IMR-90 (cell line): Measurements from ENCODE around the gene GNAT1. TPM values are rescaled to one million over a fixed set of nuclear protein-coding genes. Genes with fewer than 3 reads are reported as not detected.

Experiments
- ATAC-seq: fragments of 200-7000 bp; cut with Tn5 transposase; 2 replicates; pipeline ENCODE4 v1.9.1; 2020; ENCODE audit warnings: low read depth, mild to moderate bottlenecking, moderate library complexity
- BruUV-seq: library from RNA; stranded (reverse); fragments of 400-500 nt; replicated peaks from 2 replicates; lab custom pipeline; 2021; lab: Mats Ljungman, UMichigan
- CTCF ChIA-PET: fragments of 300-600 bp; formaldehyde crosslinking; extraction: SDS; loops from one replicate; lab custom pipeline; 2021; ENCODE audit warnings: antibody characterized with exemption; lab: Yijun Ruan, JAX
- POLR2A ChIA-PET: fragments of 300-600 bp; sonication (Branson Sonifier 250); formaldehyde crosslinking; loops from one replicate; lab custom pipeline; 2022; ENCODE audit warnings: antibody characterized with exemption; ENCODE audit not compliant: unreplicated experiment; lab: Charles Lee
- DNase-seq: peaks from one replicate; pipeline ENCODE4 v3.0.0; 2013
- H2AFZ ChIP-seq: replicated peaks from 2 replicates; pipeline ENCODE3; 2013; ENCODE audit warnings: low read length, mild to moderate bottlenecking; ENCODE audit not compliant: poor library complexity
- H2AK5ac ChIP-seq: 2 replicates; pipeline ENCODE4 v1.6.1; 2013; ENCODE audit warnings: low read depth, low read length, inconsistent platforms
- H2AK9ac ChIP-seq: replicated peaks from 2 replicates; pipeline ENCODE3; 2013; ENCODE audit warnings: mild to moderate bottlenecking, low read depth, low read length, moderate library complexity; ENCODE audit not compliant: poor library complexity
- H2BK120ac ChIP-seq: 2 replicates; pipeline ENCODE4 v1.6.1; 2013; ENCODE audit warnings: low read depth, low read length, inconsistent platforms
- H2BK15ac ChIP-seq: 3 replicates; pipeline ENCODE4 v1.6.1; 2013; ENCODE audit warnings: low read depth, low read length, inconsistent platforms
- H2BK20ac ChIP-seq: 2 replicates; pipeline ENCODE4 v1.6.1; 2013; ENCODE audit warnings: low read depth, mild to moderate bottlenecking, inconsistent platforms, low read length, moderate library complexity
- H2BK5ac ChIP-seq: 2 replicates; pipeline ENCODE4 v1.6.1; 2013; ENCODE audit warnings: mild to moderate bottlenecking, low read depth, low read length, inconsistent platforms; ENCODE audit not compliant: poor library complexity, severe bottlenecking
- H3K14ac ChIP-seq: replicated peaks from 2 replicates; pipeline ENCODE4 v1.6.1; 2013; ENCODE audit warnings: low read depth, low read length, inconsistent platforms
- H3K18ac ChIP-seq: 2 replicates; pipeline ENCODE4 v1.6.1; 2013; ENCODE audit warnings: low read depth, low read length, control low read depth
- H3K23ac ChIP-seq: 2 replicates; pipeline ENCODE4 v1.6.1; 2013; ENCODE audit warnings: low read depth, low read length, inconsistent platforms
- H3K27ac ChIP-seq: 2 replicates; pipeline ENCODE4 v1.5.1; 2013; ENCODE audit warnings: mild to moderate bottlenecking, control low read depth, low read length; ENCODE audit not compliant: insufficient read depth
- H3K27me3 ChIP-seq: 2 replicates; pipeline ENCODE4 v1.6.1; 2013; ENCODE audit warnings: low read length; ENCODE audit not compliant: control insufficient read depth, insufficient read depth
- H3K36me3 ChIP-seq: 2 replicates; pipeline ENCODE4 v1.6.1; 2013; ENCODE audit warnings: low read length, mixed read lengths; ENCODE audit not compliant: control insufficient read depth, insufficient read depth
- H3K4ac ChIP-seq: 2 replicates; pipeline ENCODE4 v1.6.1; 2013; ENCODE audit warnings: low read depth, low read length, inconsistent platforms
- H3K4me1 ChIP-seq: 2 replicates; pipeline ENCODE4 v1.6.1; 2013; ENCODE audit warnings: low read length, mixed read lengths; ENCODE audit not compliant: control insufficient read depth, insufficient read depth
- H3K4me2 ChIP-seq: 2 replicates; pipeline ENCODE4 v1.6.1; 2013; ENCODE audit warnings: low read depth, mild to moderate bottlenecking, control low read depth, low read length, moderate library complexity
- H3K4me3 ChIP-seq: 2 replicates; pipeline ENCODE4 v1.5.1; 2013; ENCODE audit warnings: low read depth, mild to moderate bottlenecking, control low read depth, low read length, moderate library complexity; ENCODE audit not compliant: insufficient read depth
- H3K56ac ChIP-seq: 2 replicates; pipeline ENCODE4 v1.6.1; 2013; ENCODE audit warnings: low read length, inconsistent platforms; ENCODE audit not compliant: insufficient read depth; ENCODE audit errors: extremely low read depth
- H3K79me1 ChIP-seq, 2 experiments: 2 replicates each; pipeline ENCODE4 v1.6.1; 2013; ENCODE audit warnings: low read length in 2 of 2, inconsistent platforms in 1 of 2, low read depth in 1 of 2
- H3K9ac ChIP-seq: 2 replicates; pipeline ENCODE4 v1.6.1; 2013; ENCODE audit warnings: low read depth, low read length, control low read depth
- H3K9me1 ChIP-seq: 2 replicates; pipeline ENCODE4 v1.6.1; 2013; ENCODE audit warnings: low read length, inconsistent platforms; ENCODE audit not compliant: insufficient read depth
- H3K9me3 ChIP-seq: 2 replicates; pipeline ENCODE4 v1.6.1; 2013; ENCODE audit warnings: low read length; ENCODE audit not compliant: control insufficient read depth, insufficient read depth
- H4K20me1 ChIP-seq: 2 replicates; pipeline ENCODE4 v1.6.1; 2013; ENCODE audit warnings: low read length, inconsistent platforms; ENCODE audit not compliant: insufficient read depth
- H4K5ac ChIP-seq: 2 replicates; pipeline ENCODE4 v1.6.1; 2013; ENCODE audit warnings: mild to moderate bottlenecking, low read depth, low read length, control low read depth
- H4K8ac ChIP-seq, 2 experiments: 2 replicates each; pipeline ENCODE4 v1.6.1; 2013; ENCODE audit warnings: low read depth in 2 of 2, low read length in 2 of 2, control low read depth in 1 of 2, inconsistent platforms in 1 of 2
- H4K91ac ChIP-seq: 2 replicates; pipeline ENCODE4 v1.6.1; 2013; ENCODE audit warnings: low read depth, low read length, inconsistent platforms; ENCODE audit not compliant: insufficient read depth
- BHLHE40 ChIP-seq: fragments of 150-350 bp; IDR thresholded peaks from 2 replicates; pipeline ENCODE4 v1.6.1; 2016; ENCODE audit warnings: mild to moderate bottlenecking, low read depth, low read length
- CTCF ChIP-seq: conservative IDR thresholded peaks from 2 replicates; pipeline ENCODE4 v1.5.1; 2012; ENCODE audit warnings: mild to moderate bottlenecking, low read depth, low read length, improper control_type of control experiment
- ELK1 ChIP-seq: fragments of 150-350 bp; IDR thresholded peaks from 2 replicates; pipeline ENCODE4 v1.6.1; 2016; ENCODE audit warnings: low read depth, mild to moderate bottlenecking, low read length, moderate library complexity, borderline replicate concordance
- FOS ChIP-seq: fragments of 150-350 bp; IDR thresholded peaks from 2 replicates; pipeline ENCODE4 v1.6.1; 2016; ENCODE audit warnings: low read depth, low read length
- MAZ ChIP-seq: IDR thresholded peaks from 2 replicates; pipeline ENCODE4 v1.6.1; 2012; ENCODE audit warnings: low read depth, mild to moderate bottlenecking, low read length, improper control_type of control experiment, moderate library complexity, borderline replicate concordance
- NFE2L2 ChIP-seq: fragments of 150-350 bp; IDR thresholded peaks from 2 replicates; pipeline ENCODE4 v1.6.1; 2016; ENCODE audit warnings: low read depth, mild to moderate bottlenecking, low read length
- RAD21 ChIP-seq: IDR thresholded peaks from 2 replicates; pipeline ENCODE4 v1.6.1; 2012; ENCODE audit warnings: low read length, improper control_type of control experiment
- RFX5 ChIP-seq: IDR thresholded peaks from 2 replicates; pipeline ENCODE4 v1.8.0; 2012; ENCODE audit warnings: low read depth, mild to moderate bottlenecking, low read length, moderate library complexity
- WGBS, 2 experiments: methylation state at CpG; one replicate each; pipeline versions ENCODE4 v1.1.5 to v1.1.7; 2013; ENCODE audit warnings: missing lambda C conversion rate in 2 of 2; ENCODE audit not compliant: insufficient read length in 1 of 2; ENCODE audit errors: extremely low coverage in 2 of 2; 5-methylcytosine and 5-hydroxymethylcytosine counted together
- dilution Hi-C: fragments of 300-500 bp; cut with HindIII; formaldehyde crosslinking; loops from one replicate; pipeline ENCODE4 v1.14.3; 2018; ENCODE audit warnings: low sequenced_read_pairs; ENCODE audit not compliant: unreplicated experiment
- in situ Hi-C: fragments of 300-500 bp; cut with MboI; formaldehyde crosslinking; loops from 3 replicates; pipeline ENCODE4 v1.14.3; 2019; ENCODE audit warnings: low sequenced_read_pairs, inconsistent platforms, mixed read lengths
- intact Hi-C: fragments of 100-400 bp; cut with micrococcal nuclease; formaldehyde crosslinking; loops from 2 replicates; pipeline ENCODE4 v1.10.0; 2022
- polyA plus RNA-seq, 3 experiments: library from polyadenylated mRNA; depleted of rRNA; stranded (reverse); fragments of >200 nt; gene quantifications; 2 replicates each; pipeline ENCODE4 v1.2.3, GENCODE V29; 2012; ENCODE audit warnings: low replicate concordance in 1 of 3
- total RNA-seq: library from RNA; depleted of rRNA; stranded (reverse); fragments of >200 nt; gene quantifications from 2 replicates; pipeline ENCODE4 v1.2.3, GENCODE V29; 2012

GNAT1 gene
- total and polyA plus RNA-seq, 2 of the 4 experiments (the other 2 are of a cell fraction) = not detected

- Histone ChIP-seq H4K5ac (peak overlapping the region; percentile 22; the same call in 1 of the 2 replicates), H3K4me3 (no peak overlapping the region), H2BK5ac (peak overlapping the region; percentile 73), H3K4me1 (peaks cover 67% of the 10 kb centered on the region), H3K79me1 (peaks cover 9 to 82% of the 10 kb centered on the region in 2 experiments; a peak in 3 of 4 replicates), H3K56ac (0 out of 2 replicates have a peak overlapping the region, but pooled peaks have one; percentile 65), H2AK5ac (peak overlapping the region; percentile 98), H3K4ac (peak overlapping the region; percentile 91), H2BK20ac (no peak overlapping the region; the same call in 1 of the 2 replicates), H2BK15ac (peak overlapping the region; percentile 14; the same call in 1 of the 3 replicates), H4K8ac (peak overlapping the region; percentile 90 to 98; a peak in 2 of 4 replicates), H2AFZ (peak overlapping the region; percentile 86), H2BK120ac (peak overlapping the region; percentile 17; the same call in 1 of the 2 replicates), H2AK9ac (peak overlapping the region; percentile 98), H3K18ac (no peak overlapping the region), H3K9ac (peak overlapping the region; percentile 61), H3K27ac (peak overlapping the region; percentile 86), H3K23ac (0 out of 2 replicates have a peak overlapping the region, but pooled peaks have one; percentile 48), H4K91ac (peak overlapping the region; percentile 85; the same call in 1 of the 2 replicates), H3K27me3 (no peaks in the 10 kb centered on the region), H3K36me3 (peaks cover 21% of the 10 kb centered on the region), H3K14ac (peak overlapping the region; percentile 80), H3K9me3 (no peaks in the 10 kb centered on the region), H4K20me1 (peaks cover 85% of the 10 kb centered on the region), H3K9me1 (peaks cover 14% of the 10 kb centered on the region; the same call in 1 of the 2 replicates), H3K4me2 (peak overlapping the region; percentile 72; the same call in 1 of the 2 replicates)
- ChIA-PET POLR2A (no interaction called here), CTCF (interaction anchor here (0.7 kb wide), 1 partner anchor 9 kb away, joined by 3 read pairs; no protein-coding TSS in a partner anchor)
- BruUV-seq = no TSS peak
- in situ Hi-C loops (no loop called here), intact Hi-C loops (no loop called here), dilution Hi-C loops (no loop called here)
- ATAC-seq (no peak), DNase-seq (no peak)
- WGBS, 2 experiments = 72% methylated on average over 10 of the region's 16 CpGs; no CpG with 5 or more reads in 1 of the 2 experiments
- no peak for TF ChIP-seq NFE2L2
- no peak for TF ChIP-seq ELK1
- no peak for TF ChIP-seq BHLHE40
- no peak for TF ChIP-seq FOS
- no peak for TF ChIP-seq RFX5
- TF ChIP-seq CTCF = no peak
- no peak for TF ChIP-seq MAZ
- no peak for TF ChIP-seq RAD21
Measured at GRCh38 chr3:50245251-50245745, 53.9 kb downstream of the GNAT1 start.
